NCI-H146 treated with DMSO at 0.1 percent for 48 hours (cell line): Measurements from ENCODE around the gene GABRB1.

Source experiments
- DNase-seq: peaks from one replicate; lab custom pipeline; 2025; ENCODE audit not compliant: unreplicated experiment; lab: John Stamatoyannopoulos, UW

Gene GABRB1

DNA sequence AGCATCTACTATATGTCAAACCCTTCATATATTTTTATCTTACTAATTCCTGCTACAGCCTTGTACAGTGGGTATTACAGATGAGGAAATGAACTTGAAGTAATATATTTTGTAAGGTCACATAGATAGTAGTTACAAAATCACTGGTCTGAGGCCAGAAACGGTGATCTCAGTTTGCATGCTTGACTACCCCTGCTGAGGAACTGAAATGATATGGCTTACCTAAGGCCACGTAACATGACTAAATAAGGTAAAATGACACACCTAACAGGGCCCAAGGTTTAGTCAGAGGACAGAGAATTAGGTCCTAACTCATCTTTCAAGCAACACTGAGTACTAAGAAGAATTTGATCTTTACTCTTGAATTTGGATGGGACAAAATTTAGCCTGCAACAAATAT is 433.6 kb downstream of the GABRB1 start:
- no peak for DNase-seq

DNA sequence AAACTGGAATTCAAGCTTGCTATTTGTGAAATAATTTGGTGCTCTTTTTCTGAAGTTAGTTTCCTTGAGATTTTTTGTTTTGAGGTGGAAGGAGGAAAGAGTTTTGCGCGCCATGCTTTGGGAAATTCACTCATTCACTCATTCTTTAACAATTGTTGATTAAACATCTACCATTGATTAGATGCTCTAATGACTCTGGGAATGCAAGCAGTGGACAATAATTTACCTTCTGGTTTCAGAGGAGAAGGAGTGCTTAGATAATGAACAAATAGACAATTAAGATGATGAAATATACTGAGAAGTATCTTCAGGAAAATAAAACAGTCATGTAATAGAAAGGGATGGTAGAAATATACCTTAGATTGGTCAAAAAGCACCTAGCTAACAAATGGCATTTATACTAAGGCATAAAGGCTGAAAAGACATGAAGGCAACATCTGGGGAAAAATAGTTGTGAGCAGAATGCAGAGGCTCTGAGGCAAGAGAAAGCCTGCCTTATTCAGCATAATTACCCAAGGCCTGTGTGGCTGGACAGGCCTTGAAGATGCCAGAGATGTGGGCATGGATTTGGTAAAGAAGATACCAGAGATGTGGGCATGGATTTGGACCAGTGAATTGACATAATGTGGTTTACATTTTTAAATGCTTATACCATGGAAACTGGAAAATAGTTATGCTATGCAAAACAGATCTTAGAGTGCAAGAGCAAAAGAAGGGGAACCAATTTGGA is 434.9 kb downstream of the GABRB1 start:
- no peak for DNase-seq

DNA sequence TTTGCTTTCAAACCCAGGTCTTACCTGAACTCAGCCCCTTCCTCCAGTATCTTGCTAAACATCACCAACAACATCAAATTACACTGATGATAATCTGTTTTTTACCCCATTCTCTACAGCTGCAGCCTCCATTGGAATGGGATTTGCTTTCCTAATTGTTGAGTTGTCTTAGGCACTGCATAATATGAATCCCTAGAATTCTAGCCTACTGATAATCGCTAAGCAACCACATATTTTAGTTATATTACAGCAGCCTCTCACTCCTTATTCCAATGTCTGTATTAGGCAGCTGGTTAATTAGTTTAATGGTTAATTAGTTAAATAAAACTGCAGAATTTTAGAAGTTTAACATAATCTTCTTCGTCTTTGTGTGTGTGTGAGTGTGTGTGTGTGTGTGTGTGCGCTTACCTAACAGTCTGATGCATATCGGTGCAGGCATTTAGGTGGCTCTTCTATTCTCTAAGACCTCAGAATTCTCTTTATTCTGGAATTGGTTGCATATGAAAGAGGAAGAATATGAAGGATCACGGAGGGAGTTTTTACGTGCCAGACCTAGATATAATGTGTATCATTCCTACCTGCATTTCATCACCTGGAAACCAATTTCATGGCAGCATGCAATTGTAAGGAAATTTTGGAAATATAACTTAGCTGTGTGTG is 437.5 kb downstream of the GABRB1 start:
- DNase-seq = no peak

DNA sequence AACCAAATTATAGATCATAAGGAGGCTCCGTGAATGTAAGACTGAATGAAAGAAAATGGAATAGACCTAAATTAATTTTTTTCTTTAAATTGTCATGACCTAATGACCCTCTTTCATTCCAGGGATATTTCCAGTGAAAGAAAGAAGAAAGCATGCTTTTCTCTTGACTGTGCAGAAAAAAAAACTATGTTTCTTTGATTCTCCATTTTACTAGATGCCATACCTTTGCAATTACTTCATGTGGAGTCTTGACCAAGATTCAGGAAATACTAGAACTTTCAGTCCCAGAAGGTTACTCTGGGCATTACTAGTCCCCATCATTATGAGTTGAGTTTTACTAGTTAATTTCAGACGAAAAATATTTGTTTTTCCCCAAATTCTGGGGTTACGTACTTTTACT is 438.6 kb downstream of the GABRB1 start:
- no peak for DNase-seq

DNA sequence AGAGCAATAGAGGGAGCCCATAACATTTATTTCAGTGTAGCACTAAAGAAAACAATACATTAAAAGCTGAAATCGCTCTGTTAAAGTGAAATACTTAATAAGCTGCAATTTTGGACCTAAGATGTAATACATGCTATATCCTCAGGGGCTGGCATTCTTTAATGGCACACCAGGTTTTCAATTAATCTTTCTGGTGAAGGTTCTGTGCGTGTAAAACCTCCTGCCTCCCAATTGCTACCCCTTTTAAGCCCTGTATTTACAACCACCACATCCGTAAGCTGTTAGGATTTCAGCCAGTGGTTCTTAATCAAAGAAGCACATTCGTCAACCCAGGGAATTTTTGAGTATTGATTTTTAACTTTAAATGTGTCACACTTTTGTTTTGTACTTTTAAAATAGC is 439.7 kb downstream of the GABRB1 start:
- DNase-seq = no peak

DNA sequence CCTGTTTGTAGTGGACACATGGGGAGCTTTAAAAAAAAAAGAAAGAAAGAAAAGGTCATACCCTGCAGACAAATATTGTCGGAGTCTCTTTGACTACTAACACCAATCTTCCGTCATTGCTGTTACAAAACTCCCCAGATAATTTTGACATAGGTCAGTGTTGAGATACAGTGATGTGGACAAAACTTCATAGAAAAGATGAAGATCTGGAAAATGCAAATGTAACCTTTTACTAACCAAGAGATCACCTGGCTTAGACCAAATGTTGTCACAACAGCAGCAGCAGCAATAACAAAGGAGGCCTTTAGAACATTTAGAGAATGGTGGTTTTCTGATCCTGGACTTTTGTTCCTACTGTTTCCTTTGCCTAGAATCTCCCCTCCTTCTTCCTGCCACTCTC is 440.2 kb downstream of the GABRB1 start:
- DNase-seq = no peak

DNA sequence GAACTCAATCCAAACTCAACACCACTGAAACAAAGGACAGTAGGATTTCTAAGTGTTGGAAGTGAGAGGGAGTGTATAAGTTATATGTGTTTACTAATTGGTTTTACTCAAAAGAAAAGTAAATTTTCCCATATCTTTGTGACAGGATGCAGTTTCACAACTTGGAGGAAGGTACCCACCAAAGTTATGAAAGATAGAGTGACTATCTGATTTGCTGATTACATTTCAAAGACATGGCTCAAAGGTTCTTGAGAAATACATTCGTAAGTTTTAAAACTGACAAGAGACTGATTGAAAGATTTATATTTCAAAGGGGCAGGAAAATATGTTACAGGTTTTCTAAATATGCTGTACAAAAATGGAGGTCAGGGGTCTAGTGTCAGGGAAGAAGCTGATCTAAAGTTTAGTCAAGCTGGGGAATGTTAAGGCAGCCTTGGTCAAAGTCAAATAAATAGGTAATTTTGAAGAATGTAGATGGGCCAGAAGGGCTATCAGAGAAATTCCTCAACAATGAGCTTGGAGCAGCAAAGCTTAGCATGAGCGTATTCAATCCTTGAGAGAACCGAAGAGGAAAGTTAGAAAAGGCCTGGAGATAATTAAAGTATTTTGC is 441.9 kb downstream of the GABRB1 start:
- no peak for DNase-seq

DNA sequence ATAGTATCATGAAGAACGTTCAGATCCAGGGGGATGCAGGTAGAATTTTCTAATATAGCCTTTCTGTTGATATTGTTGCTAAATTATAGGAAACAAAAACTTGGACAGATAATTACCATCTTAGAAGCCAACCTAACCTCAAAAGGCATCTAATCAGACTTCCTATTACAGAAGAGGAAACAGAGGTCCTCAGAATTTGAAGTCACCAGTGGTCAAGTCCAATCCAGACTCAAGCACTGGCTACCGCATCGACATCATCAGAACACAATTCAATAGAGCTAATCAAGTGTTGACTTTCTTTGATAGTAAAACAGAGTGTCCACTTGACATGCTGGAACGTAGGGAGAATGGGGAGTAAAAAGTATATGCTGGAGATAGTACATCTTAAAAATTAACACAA is 443.4 kb downstream of the GABRB1 start:
- no peak for DNase-seq

DNA sequence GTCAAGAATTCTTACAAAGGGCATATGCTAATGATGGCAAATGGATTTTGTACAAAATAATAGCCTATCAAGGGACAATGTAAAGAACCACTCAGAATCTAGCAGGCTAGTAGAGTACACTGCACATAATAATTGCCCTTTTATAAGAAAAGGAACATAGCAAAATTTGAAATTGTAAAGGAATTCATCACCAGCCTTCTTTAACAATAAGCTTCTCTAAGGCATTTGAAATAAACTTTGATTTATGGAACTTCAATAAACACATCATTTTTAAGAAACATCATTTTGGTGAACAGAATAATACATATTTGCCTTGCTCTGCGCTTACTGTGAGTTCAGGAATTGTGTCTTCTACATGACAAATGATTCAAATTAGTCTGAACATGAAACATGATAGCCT is 444.0 kb downstream of the GABRB1 start:
- no peak for DNase-seq
